ENCODE data around the gene MLXIP. TPM values are rescaled to one million over a fixed set of nuclear protein-coding genes. Genes with fewer than 3 reads are reported as not detected.

MLXIP gene
- total and polyA plus RNA-seq, 9 of the 15 experiments (the other 6 are each of a cell fraction or from before 2014, with no cell fraction given) = 2.2 to 66.3 (median 18.1) TPM

DNA sequence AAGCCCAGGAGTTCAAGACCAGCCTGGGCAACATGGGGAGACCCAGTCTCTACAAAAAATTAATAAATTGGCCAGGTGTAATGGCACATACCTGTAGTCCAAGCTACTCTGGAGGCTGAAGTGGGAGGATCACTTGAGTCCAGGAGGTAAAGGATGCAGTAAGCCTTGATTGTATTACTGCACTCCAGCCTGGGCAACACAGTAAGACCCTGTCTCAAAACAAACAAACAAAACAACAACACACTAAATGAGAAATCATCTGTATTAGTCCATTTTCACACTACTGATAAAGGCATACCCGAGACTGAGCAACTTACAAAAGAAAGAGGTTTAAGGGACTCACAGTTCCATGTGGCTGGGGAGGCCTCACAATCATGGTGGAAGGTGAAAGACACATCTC lies 4.7 kb upstream of the MLXIP start:
- no peak for ATAC-seq
- H3K9ac ChIP-seq (ENCODE audit: insufficient read depth in 1 of 2, low read depth in 2 of 2, low read length in 2 of 2) = no peak overlapping the region
- H2AFZ ChIP-seq (ENCODE audit: low read depth, low read length) = no peak overlapping the region
- TF ChIP-seq, protein P1, sequence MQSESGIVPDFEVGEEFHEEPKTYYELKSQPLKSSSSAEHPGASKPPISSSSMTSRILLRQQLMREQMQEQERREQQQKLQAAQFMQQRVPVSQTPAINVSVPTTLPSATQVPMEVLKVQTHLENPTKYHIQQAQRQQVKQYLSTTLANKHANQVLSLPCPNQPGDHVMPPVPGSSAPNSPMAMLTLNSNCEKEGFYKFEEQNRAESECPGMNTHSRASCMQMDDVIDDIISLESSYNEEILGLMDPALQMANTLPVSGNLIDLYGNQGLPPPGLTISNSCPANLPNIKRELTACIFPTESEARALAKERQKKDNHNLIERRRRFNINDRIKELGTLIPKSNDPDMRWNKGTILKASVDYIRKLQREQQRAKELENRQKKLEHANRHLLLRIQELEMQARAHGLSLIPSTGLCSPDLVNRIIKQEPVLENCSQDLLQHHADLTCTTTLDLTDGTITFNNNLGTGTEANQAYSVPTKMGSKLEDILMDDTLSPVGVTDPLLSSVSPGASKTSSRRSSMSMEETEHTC (IDR thresholded peaks at IDR 0.05) = no peak
- TF ChIP-seq POLR2B (IDR thresholded peaks at IDR 0.05; ENCODE audit: low read depth, partially characterized antibody) (peak; percentile 26), TAF7 (tag; IDR thresholded peaks at IDR 0.05) (no peak), HNRNPUL1 (IDR thresholded peaks at IDR 0.05; ENCODE audit: low read length) (no peak), ATF7 (IDR thresholded peaks at IDR 0.05) (no peak), BCL6 (CRISPR knock-in tag; IDR thresholded peaks at IDR 0.05) (no peak), BCOR (IDR thresholded peaks at IDR 0.05) (peak; percentile 36; the same call in 1 of the 2 replicates), FOXM1 (IDR thresholded peaks at IDR 0.05; ENCODE audit: low read depth) (no peak), FOXM1 (CRISPR knock-in tag; IDR thresholded peaks at IDR 0.05; ENCODE audit: low read depth) (no peak), ZNF121 (CRISPR knock-in tag; conservative IDR thresholded peaks at IDR 0.05) (peak; percentile 59), ZNF511 (CRISPR knock-in tag; IDR thresholded peaks at IDR 0.05) (no peak), GABPB1 (CRISPR knock-in tag; IDR thresholded peaks at IDR 0.05) (no peak), MLX (CRISPR knock-in tag; conservative IDR thresholded peaks at IDR 0.05) (no peak), RBM39 (optimal IDR thresholded peaks at IDR 0.05; ENCODE audit: low read depth, low read length) (no peak)
- TF ChIP-seq, protein P2, sequence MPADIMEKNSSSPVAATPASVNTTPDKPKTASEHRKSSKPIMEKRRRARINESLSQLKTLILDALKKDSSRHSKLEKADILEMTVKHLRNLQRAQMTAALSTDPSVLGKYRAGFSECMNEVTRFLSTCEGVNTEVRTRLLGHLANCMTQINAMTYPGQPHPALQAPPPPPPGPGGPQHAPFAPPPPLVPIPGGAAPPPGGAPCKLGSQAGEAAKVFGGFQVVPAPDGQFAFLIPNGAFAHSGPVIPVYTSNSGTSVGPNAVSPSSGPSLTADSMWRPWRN (IDR thresholded peaks at IDR 0.05; ENCODE audit: low read depth) = no peak
- TF ChIP-seq, protein P3, sequence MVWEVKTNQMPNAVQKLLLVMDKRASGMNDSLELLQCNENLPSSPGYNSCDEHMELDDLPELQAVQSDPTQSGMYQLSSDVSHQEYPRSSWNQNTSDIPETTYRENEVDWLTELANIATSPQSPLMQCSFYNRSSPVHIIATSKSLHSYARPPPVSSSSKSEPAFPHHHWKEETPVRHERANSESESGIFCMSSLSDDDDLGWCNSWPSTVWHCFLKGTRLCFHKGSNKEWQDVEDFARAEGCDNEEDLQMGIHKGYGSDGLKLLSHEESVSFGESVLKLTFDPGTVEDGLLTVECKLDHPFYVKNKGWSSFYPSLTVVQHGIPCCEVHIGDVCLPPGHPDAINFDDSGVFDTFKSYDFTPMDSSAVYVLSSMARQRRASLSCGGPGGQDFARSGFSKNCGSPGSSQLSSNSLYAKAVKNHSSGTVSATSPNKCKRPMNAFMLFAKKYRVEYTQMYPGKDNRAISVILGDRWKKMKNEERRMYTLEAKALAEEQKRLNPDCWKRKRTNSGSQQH (CRISPR knock-in tag; IDR thresholded peaks at IDR 0.05) = no peak
- TF ChIP-seq, protein P4, sequence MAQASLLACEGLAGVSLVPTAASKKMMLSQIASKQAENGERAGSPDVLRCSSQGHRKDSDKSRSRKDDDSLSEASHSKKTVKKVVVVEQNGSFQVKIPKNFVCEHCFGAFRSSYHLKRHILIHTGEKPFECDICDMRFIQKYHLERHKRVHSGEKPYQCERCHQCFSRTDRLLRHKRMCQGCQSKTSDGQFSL (CRISPR knock-in tag; IDR thresholded peaks at IDR 0.05) = no peak
- TF ChIP-seq, protein P4 (tag; IDR thresholded peaks at IDR 0.05) = no peak
- WGBS (ENCODE audit: insufficient coverage, low coverage, missing lambda C conversion rate) = 76% methylated on average over 1 of the region's 1 CpG
- no peak overlapping the region for H3K27ac ChIP-seq (ENCODE audit: extremely low read depth, low read depth, low read length)
- BruUV-seq (replicated peaks) = TSS peak; percentile 22
- intact Hi-C loops (cut with micrococcal nuclease) (no loop called here), in situ Hi-C loops (cut with MboI) (no loop called here)
- H3K9me3 ChIP-seq (replicated peaks; ENCODE audit: control insufficient read depth, insufficient read depth, low read depth, low read length) = no peaks in the 10 kb centered on the region
- peaks cover 13% of the 10 kb centered on the region; the same call in 2 of the 3 replicates for H3K79me2 ChIP-seq (ENCODE audit: control insufficient read depth, insufficient read depth, low read length)
- no peaks in the 10 kb centered on the region for H4K20me1 ChIP-seq (replicated peaks; ENCODE audit: control insufficient read depth, insufficient read depth, low read length)
- H3K36me3 ChIP-seq (ENCODE audit: control insufficient read depth, insufficient read depth, low read length) = peaks cover 7% of the 10 kb centered on the region; the same call in 2 of the 3 replicates
- no peak for DNase-seq (ENCODE audit: extremely low read depth in 1 of 4, low spot score in 3 of 4)
- CTCF ChIA-PET (ENCODE audit: low intra/inter-chr PET ratio) = no interaction called here
- no peak overlapping the region for H3K4me2 ChIP-seq (ENCODE audit: insufficient read depth, low read length)
- H3K9me1 ChIP-seq (ENCODE audit: control insufficient read depth, insufficient read depth, low read length) = no peaks in the 10 kb centered on the region
- FAIRE-seq = no peak
- H3K4me3 ChIP-seq = no peak overlapping the region
- POLR2A ChIA-PET = interaction anchor here (0.9 to 3.2 kb wide), 4 partner anchors 9 to 23 kb away, joined by 3 to 14 read pairs (median 4); no protein-coding TSS in a partner anchor
- peaks cover 21 to 35% of the 10 kb centered on the region in 2 experiments; a peak in 4 of 5 replicates for H3K4me1 ChIP-seq (replicated peaks in 1 of 2; ENCODE audit: control insufficient read depth in 2 of 2, insufficient read depth in 2 of 2, low read length in 2 of 2)
- H3K27me3 ChIP-seq (ENCODE audit: control insufficient read depth in 2 of 2, insufficient read depth in 2 of 2, low read length in 2 of 2) = no peaks in the 10 kb centered on the region

All from K562 (cell line).